Measurements from ENCODE around the gene TAF3.

TAF3 gene

GRCh38 chr10:7948371-7949000, 130.2 kb downstream of the TAF3 start:
- Mint-ChIP-seq H3K36me3 (peaks cover 16% of the 10 kb centered on the region), H3K4me3 (no peak overlapping the region), H3K27ac (no peak overlapping the region), H3K4me1 (ENCODE audit: low read depth) (peaks cover 48% of the 10 kb centered on the region), H3K9me3 (ENCODE audit: low read depth) (no peaks in the 10 kb centered on the region), H3K27me3 (no peaks in the 10 kb centered on the region)

GRCh38 chr10:7950981-7951847, 132.9 kb downstream of the TAF3 start:
- peaks cover 10% of the 10 kb centered on the region for H3K36me3 Mint-ChIP-seq
- no peak overlapping the region for H3K4me3 Mint-ChIP-seq
- H3K27me3 Mint-ChIP-seq = no peaks in the 10 kb centered on the region
- H3K27ac Mint-ChIP-seq = no peak overlapping the region
- no peaks in the 10 kb centered on the region for H3K9me3 Mint-ChIP-seq (ENCODE audit: low read depth)
- peaks cover 29% of the 10 kb centered on the region for H3K4me1 Mint-ChIP-seq (ENCODE audit: low read depth)

GRCh38 chr10:7952266-7952665, 134.0 kb downstream of the TAF3 start:
- Mint-ChIP-seq H3K36me3 (peaks cover 8% of the 10 kb centered on the region), H3K9me3 (ENCODE audit: low read depth) (no peaks in the 10 kb centered on the region), H3K4me3 (no peak overlapping the region), H3K27me3 (no peaks in the 10 kb centered on the region), H3K4me1 (ENCODE audit: low read depth) (peaks cover 34% of the 10 kb centered on the region), H3K27ac (no peak overlapping the region)

- Mint-ChIP-seq H3K4me1 (ENCODE audit: low read depth) (peaks cover 30% of the 10 kb centered on the region), H3K36me3 (peaks cover 7% of the 10 kb centered on the region), H3K4me3 (no peak overlapping the region), H3K27ac (no peak overlapping the region), H3K9me3 (ENCODE audit: low read depth) (no peaks in the 10 kb centered on the region), H3K27me3 (no peaks in the 10 kb centered on the region)
Observed at GRCh38 chr10:7953447-7953846, 135.1 kb downstream of the TAF3 start.

- peaks cover 13% of the 10 kb centered on the region for H3K36me3 Mint-ChIP-seq
- no peak overlapping the region for H3K4me3 Mint-ChIP-seq
- H3K27ac Mint-ChIP-seq = no peak overlapping the region
- no peaks in the 10 kb centered on the region for H3K27me3 Mint-ChIP-seq
- peaks cover 21% of the 10 kb centered on the region for H3K4me1 Mint-ChIP-seq (ENCODE audit: low read depth)
- H3K9me3 Mint-ChIP-seq (ENCODE audit: low read depth) = no peaks in the 10 kb centered on the region
Observed at GRCh38 chr10:7955446-7955845, 137.1 kb downstream of the TAF3 start.

- H3K4me1 Mint-ChIP-seq (ENCODE audit: low read depth) = peaks cover 17% of the 10 kb centered on the region
- peaks cover 13% of the 10 kb centered on the region for H3K36me3 Mint-ChIP-seq
- no peak overlapping the region for H3K27ac Mint-ChIP-seq
Observed at GRCh38 chr10:7956508-7956907, 138.2 kb downstream of the TAF3 start.

GRCh38 chr10:7957591-7957990, 139.3 kb downstream of the TAF3 start:
- Mint-ChIP-seq H3K27me3 (no peaks in the 10 kb centered on the region), H3K4me1 (ENCODE audit: low read depth) (peaks cover 14% of the 10 kb centered on the region), H3K27ac (no peak overlapping the region), H3K36me3 (peaks cover 13% of the 10 kb centered on the region), H3K4me3 (no peak overlapping the region), H3K9me3 (ENCODE audit: low read depth) (no peaks in the 10 kb centered on the region)

More at GRCh38 chr10:7956508-7956907, 138.2 kb downstream of the TAF3 start:
- Mint-ChIP-seq H3K27me3 (no peaks in the 10 kb centered on the region), H3K4me3 (no peak overlapping the region), H3K9me3 (ENCODE audit: low read depth) (no peaks in the 10 kb centered on the region)

- Mint-ChIP-seq H3K36me3 (peaks cover 9% of the 10 kb centered on the region), H3K27ac (no peak overlapping the region), H3K27me3 (no peaks in the 10 kb centered on the region)
Observed at GRCh38 chr10:7958442-7958841, 140.1 kb downstream of the TAF3 start.

GRCh38 chr10:7960108-7960507, 141.8 kb downstream of the TAF3 start:
- Mint-ChIP-seq H3K4me1 (ENCODE audit: low read depth) (peaks cover 12% of the 10 kb centered on the region), H3K9me3 (ENCODE audit: low read depth) (no peaks in the 10 kb centered on the region), H3K36me3 (peaks cover 21% of the 10 kb centered on the region), H3K27me3 (no peaks in the 10 kb centered on the region), H3K4me3 (no peak overlapping the region), H3K27ac (no peak overlapping the region)

More at GRCh38 chr10:7958442-7958841, 140.1 kb downstream of the TAF3 start:
- H3K4me3 Mint-ChIP-seq = no peak overlapping the region
- H3K4me1 Mint-ChIP-seq (ENCODE audit: low read depth) = peaks cover 12% of the 10 kb centered on the region
- H3K9me3 Mint-ChIP-seq (ENCODE audit: low read depth) = no peaks in the 10 kb centered on the region

GRCh38 chr10:7962592-7962991, 144.3 kb downstream of the TAF3 start:
- no peaks in the 10 kb centered on the region for H3K9me3 Mint-ChIP-seq (ENCODE audit: low read depth)
- peaks cover 2% of the 10 kb centered on the region for H3K4me1 Mint-ChIP-seq (ENCODE audit: low read depth)
- no peak overlapping the region for H3K27ac Mint-ChIP-seq
- H3K27me3 Mint-ChIP-seq = no peaks in the 10 kb centered on the region
- peaks cover 28% of the 10 kb centered on the region for H3K36me3 Mint-ChIP-seq
- no peak overlapping the region for H3K4me3 Mint-ChIP-seq

- H3K9me3 Mint-ChIP-seq (ENCODE audit: low read depth) = no peaks in the 10 kb centered on the region
- H3K27ac Mint-ChIP-seq = no peak overlapping the region
- peaks cover 2% of the 10 kb centered on the region for H3K4me1 Mint-ChIP-seq (ENCODE audit: low read depth)
- no peak overlapping the region for H3K4me3 Mint-ChIP-seq
- H3K36me3 Mint-ChIP-seq = peaks cover 29% of the 10 kb centered on the region
- H3K27me3 Mint-ChIP-seq = no peaks in the 10 kb centered on the region
Observed at GRCh38 chr10:7965457-7965856, 147.2 kb downstream of the TAF3 start.

- Mint-ChIP-seq H3K27me3 (no peaks in the 10 kb centered on the region), H3K4me3 (no peak overlapping the region), H3K27ac (no peak overlapping the region), H3K36me3 (peaks cover 34% of the 10 kb centered on the region), H3K9me3 (ENCODE audit: low read depth) (no peaks in the 10 kb centered on the region), H3K4me1 (ENCODE audit: low read depth) (peaks cover 2% of the 10 kb centered on the region)
Observed at GRCh38 chr10:7967035-7967434, 148.7 kb downstream of the TAF3 start.

GRCh38 chr10:7968510-7969112, 150.3 kb downstream of the TAF3 start:
- Mint-ChIP-seq H3K9me3 (ENCODE audit: low read depth) (no peaks in the 10 kb centered on the region), H3K4me3 (no peak overlapping the region), H3K36me3 (peaks cover 39% of the 10 kb centered on the region), H3K4me1 (ENCODE audit: low read depth) (peaks cover 2% of the 10 kb centered on the region), H3K27me3 (no peaks in the 10 kb centered on the region), H3K27ac (no peak overlapping the region)

- H3K9me3 Mint-ChIP-seq (ENCODE audit: low read depth) = no peaks in the 10 kb centered on the region
- H3K4me1 Mint-ChIP-seq (ENCODE audit: low read depth) = peaks cover 2% of the 10 kb centered on the region
- H3K27ac Mint-ChIP-seq = no peak overlapping the region
- peaks cover 36% of the 10 kb centered on the region for H3K36me3 Mint-ChIP-seq
- H3K27me3 Mint-ChIP-seq = no peaks in the 10 kb centered on the region
- H3K4me3 Mint-ChIP-seq = no peak overlapping the region
Observed at GRCh38 chr10:7969623-7970022, 151.3 kb downstream of the TAF3 start.

GRCh38 chr10:7971949-7972348, 153.6 kb downstream of the TAF3 start:
- no peak overlapping the region for H3K4me3 Mint-ChIP-seq
- H3K27ac Mint-ChIP-seq = no peak overlapping the region
- H3K36me3 Mint-ChIP-seq = peaks cover 31% of the 10 kb centered on the region
- H3K27me3 Mint-ChIP-seq = no peaks in the 10 kb centered on the region
- H3K4me1 Mint-ChIP-seq (ENCODE audit: low read depth) = no peaks in the 10 kb centered on the region
- no peaks in the 10 kb centered on the region for H3K9me3 Mint-ChIP-seq (ENCODE audit: low read depth)

Data from activated naive CD8-positive, alpha-beta T cell (primary cell).